SU-DHL-6 (cell line): ENCODE data around the gene SCRT2.

Source experiments
- H2AFZ ChIP-seq: fragments of 200-600 bp; sonication (generic); 2 replicates; pipeline ENCODE4 v1.6.1; 2014; ENCODE audit warnings: low read depth, mild to moderate bottlenecking, moderate library complexity, mixed read lengths, antibody characterized with exemption, low read length; ENCODE audit not compliant: severe bottlenecking
- H3F3A ChIP-seq: fragments of 200-600 bp; shearing (Covaris generic); 2 replicates; pipeline ENCODE4 v1.6.0; 2016; ENCODE audit warnings: antibody characterized with exemption, mild to moderate bottlenecking; ENCODE audit not compliant: insufficient read depth
- H3K27ac ChIP-seq: fragments of 200-600 bp; sonication (generic); 2 replicates; pipeline ENCODE4 v1.5.1; 2016; ENCODE audit warnings: low read depth, mild to moderate bottlenecking, low read length, moderate library complexity, mixed read lengths
- H3K27me3 ChIP-seq: fragments of 200-600 bp; sonication (generic), shearing (Covaris generic); 2 replicates; pipeline ENCODE4 v1.6.0; 2014; ENCODE audit warnings: mild to moderate bottlenecking, low read length
- H3K36me3 ChIP-seq: fragments of 200-600 bp; sonication (generic); 2 replicates; pipeline ENCODE4 v1.6.1; 2014; ENCODE audit warnings: mild to moderate bottlenecking, low read length, mixed read lengths
- H3K4me2 ChIP-seq: fragments of 300-600, 200-600 bp; shearing (Covaris generic), sonication (generic); 2 replicates; pipeline ENCODE4 v1.6.0; 2014; ENCODE audit warnings: low read length, low read depth, mild to moderate bottlenecking; ENCODE audit not compliant: poor library complexity, severe bottlenecking
- H3K4me3 ChIP-seq: fragments of 200-600 bp; sonication (generic); 2 replicates; pipeline ENCODE4 v1.5.1; 2014; ENCODE audit warnings: antibody characterized with exemption, low read length, mild to moderate bottlenecking, mixed read lengths; ENCODE audit not compliant: insufficient read depth, poor library complexity, severe bottlenecking
- H3K79me2 ChIP-seq: fragments of 200-600 bp; sonication (generic); 2 replicates; pipeline ENCODE4 v1.6.1; 2014; ENCODE audit warnings: mild to moderate bottlenecking, low read length, moderate library complexity; ENCODE audit not compliant: insufficient read depth
- H3K9ac ChIP-seq: fragments of 200-600 bp; sonication (generic); 2 replicates; pipeline ENCODE4 v1.7.0; 2014; ENCODE audit warnings: mild to moderate bottlenecking, low read length
- H3K9me2 ChIP-seq: fragments of 200-600 bp; sonication (generic); replicated peaks from 2 replicates; pipeline ENCODE4 v1.6.1; 2014; ENCODE audit warnings: low read length; ENCODE audit not compliant: insufficient read depth
- H3K9me3 ChIP-seq: fragments of 200-600 bp; sonication (generic); 2 replicates; pipeline ENCODE4 v1.6.1; 2014; ENCODE audit warnings: low read length, mixed read lengths; ENCODE audit not compliant: insufficient read depth
- H4K20me1 ChIP-seq: fragments of 200-600 bp; sonication (generic); 2 replicates; pipeline ENCODE4 v1.6.1; 2014; ENCODE audit warnings: low read depth, mild to moderate bottlenecking, antibody characterized with exemption, low read length, moderate library complexity, mixed read lengths
- EZH2phosphoT487 ChIP-seq: fragments of 200-600 bp; sonication (generic), shearing (Covaris generic); conservative IDR thresholded peaks from 2 replicates; pipeline ENCODE4 v1.6.1; 2018; ENCODE audit warnings: mild to moderate bottlenecking, antibody characterized with exemption, low read length, moderate library complexity, mixed read lengths
- TF ChIP-seq, protein P1 (sequence below): fragments of 200-600 bp; sonication (generic); IDR thresholded peaks from one replicate; pipeline ENCODE4 v1.5.1; 2017; ENCODE audit warnings: antibody characterized with exemption, mild to moderate bottlenecking, low read length, moderate library complexity; ENCODE audit not compliant: insufficient read depth, poor library complexity, severe bottlenecking

SCRT2 gene

DNA sequence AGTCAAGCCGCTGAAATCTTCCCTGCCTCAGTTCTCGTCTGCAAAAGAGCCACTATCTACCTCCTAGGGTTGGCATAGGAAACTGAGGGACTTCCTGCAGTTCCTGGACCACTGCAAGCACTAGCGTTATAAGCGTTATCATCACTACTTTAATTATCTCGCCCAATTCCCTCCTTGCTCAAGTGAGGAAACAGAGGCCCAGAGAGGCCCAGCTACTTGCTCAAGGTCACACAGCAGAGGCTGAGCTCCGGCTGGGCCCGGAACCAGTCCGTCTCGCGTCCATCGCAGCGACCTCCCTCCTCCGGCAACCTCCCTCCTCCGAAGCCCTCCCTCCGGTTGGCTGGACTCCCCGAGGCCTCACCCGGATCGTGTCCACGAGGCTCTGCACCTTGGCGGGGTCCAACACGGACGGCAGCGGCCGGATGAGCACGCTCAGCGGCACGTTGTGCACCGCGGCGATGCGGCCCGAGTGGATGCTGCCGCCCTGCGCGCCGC is 22.9 kb downstream of the SCRT2 start:
- H2AFZ ChIP-seq, result peak overlapping the region; percentile 63
- peak overlapping the region; percentile 85 for H3K4me2 ChIP-seq
- no peaks in the 10 kb centered on the region for H3K9me2 ChIP-seq

DNA sequence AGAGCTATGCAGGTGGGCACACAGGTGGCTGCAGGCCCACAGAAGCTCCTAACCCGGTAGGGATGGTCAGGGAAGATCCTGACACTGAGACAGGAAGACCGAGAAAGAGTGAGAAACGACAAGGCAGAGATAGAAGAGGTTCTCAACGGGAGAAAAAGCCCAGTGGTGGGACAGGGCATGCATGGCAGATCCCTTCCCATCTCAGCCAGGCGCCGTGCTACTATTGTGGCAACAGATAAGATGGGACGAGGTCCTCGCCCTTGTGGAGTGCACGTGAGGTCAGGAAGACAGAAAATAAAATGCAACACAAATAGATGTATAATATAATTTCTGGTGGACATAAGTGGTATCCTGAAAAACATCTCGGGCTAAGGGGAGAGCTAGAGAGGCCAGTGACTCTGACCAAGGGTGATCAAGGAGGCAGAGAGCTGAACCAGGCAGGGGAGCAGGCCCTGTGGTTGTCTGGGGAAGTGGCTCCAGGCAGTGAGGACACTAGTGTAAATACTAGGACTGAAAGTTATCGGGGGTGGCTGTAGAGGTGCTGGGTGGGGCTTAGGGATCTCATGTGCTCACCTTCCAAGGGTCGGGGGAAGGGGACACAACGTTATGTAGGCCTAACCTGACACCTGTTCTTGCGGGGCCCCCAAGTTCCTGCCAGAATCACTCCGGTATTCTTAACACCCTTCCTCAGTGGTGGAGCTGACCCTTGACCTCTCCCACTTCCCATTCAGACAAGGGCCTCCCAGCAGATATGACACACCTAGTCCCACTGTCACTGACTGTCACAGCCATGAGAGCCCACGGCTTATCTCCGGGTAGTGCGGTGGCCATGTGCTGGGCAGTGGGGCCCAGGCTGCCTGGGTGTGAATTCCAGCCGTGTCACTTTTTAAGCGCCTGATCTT is 23.6 kb downstream of the SCRT2 start:
- no peaks in the 10 kb centered on the region for H4K20me1 ChIP-seq
- H3K79me2 ChIP-seq, result peaks cover 12% of the 10 kb centered on the region; the same call in 1 of the 2 replicates
- no peaks in the 10 kb centered on the region for H3K27me3 ChIP-seq
- H3K4me3 ChIP-seq, result peak overlapping the region; percentile 74
- H3K4me2 ChIP-seq, result peak overlapping the region; percentile 85
- no peaks in the 10 kb centered on the region for H3F3A ChIP-seq
- H3K27ac ChIP-seq, result peak overlapping the region; percentile 14; the same call in 1 of the 2 replicates
- no peaks in the 10 kb centered on the region for H3K36me3 ChIP-seq
- peak overlapping the region; percentile 10 for H2AFZ ChIP-seq
- peak overlapping the region; percentile 75 for H3K9ac ChIP-seq
- no peaks in the 10 kb centered on the region for H3K9me3 ChIP-seq
- TF ChIP-seq EZH2phosphoT487, result no peak
- TF ChIP-seq, protein P1, sequence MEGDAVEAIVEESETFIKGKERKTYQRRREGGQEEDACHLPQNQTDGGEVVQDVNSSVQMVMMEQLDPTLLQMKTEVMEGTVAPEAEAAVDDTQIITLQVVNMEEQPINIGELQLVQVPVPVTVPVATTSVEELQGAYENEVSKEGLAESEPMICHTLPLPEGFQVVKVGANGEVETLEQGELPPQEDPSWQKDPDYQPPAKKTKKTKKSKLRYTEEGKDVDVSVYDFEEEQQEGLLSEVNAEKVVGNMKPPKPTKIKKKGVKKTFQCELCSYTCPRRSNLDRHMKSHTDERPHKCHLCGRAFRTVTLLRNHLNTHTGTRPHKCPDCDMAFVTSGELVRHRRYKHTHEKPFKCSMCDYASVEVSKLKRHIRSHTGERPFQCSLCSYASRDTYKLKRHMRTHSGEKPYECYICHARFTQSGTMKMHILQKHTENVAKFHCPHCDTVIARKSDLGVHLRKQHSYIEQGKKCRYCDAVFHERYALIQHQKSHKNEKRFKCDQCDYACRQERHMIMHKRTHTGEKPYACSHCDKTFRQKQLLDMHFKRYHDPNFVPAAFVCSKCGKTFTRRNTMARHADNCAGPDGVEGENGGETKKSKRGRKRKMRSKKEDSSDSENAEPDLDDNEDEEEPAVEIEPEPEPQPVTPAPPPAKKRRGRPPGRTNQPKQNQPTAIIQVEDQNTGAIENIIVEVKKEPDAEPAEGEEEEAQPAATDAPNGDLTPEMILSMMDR, result no peak
- H3K9me2 ChIP-seq, result no peaks in the 10 kb centered on the region

More for the DNA sequence above, 22.9 kb downstream of the SCRT2 start:
- peak overlapping the region; percentile 75 for H3K9ac ChIP-seq
- H3K9me3 ChIP-seq, result no peaks in the 10 kb centered on the region
- 0 out of 2 replicates have a peak overlapping the region, but pooled peaks have one; percentile 14 for H3K27ac ChIP-seq
- H3K79me2 ChIP-seq, result peaks cover 12% of the 10 kb centered on the region; the same call in 1 of the 2 replicates
- H4K20me1 ChIP-seq, result no peaks in the 10 kb centered on the region
- TF ChIP-seq, protein P1, result no peak
- TF ChIP-seq EZH2phosphoT487, result no peak
- no peaks in the 10 kb centered on the region for H3K36me3 ChIP-seq
- peak overlapping the region; percentile 74 for H3K4me3 ChIP-seq
- no peaks in the 10 kb centered on the region for H3F3A ChIP-seq
- no peaks in the 10 kb centered on the region for H3K27me3 ChIP-seq

DNA sequence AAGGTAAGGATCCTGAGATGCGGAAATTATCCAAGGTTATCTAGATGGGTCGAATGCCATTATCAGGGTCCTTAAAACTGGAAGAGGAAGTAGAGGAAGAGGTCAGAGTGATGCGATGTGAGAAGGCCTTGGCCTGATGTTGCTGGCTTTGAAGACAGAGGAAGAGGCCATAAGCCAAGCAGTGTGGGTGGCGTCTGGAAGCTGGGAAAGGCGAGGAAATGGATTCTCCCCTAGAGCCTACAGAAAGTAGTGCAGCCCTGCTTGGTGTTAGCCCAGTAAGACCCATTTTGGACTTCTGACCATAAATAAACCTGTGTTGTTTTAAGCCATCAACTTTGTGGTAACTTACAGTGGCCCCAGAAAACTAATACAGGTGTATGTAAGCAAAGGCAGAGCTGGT is 24.6 kb downstream of the SCRT2 start:
- no peaks in the 10 kb centered on the region for H3K9me3 ChIP-seq
- H3K27me3 ChIP-seq, result no peaks in the 10 kb centered on the region
- TF ChIP-seq, protein P1, result no peak
- TF ChIP-seq EZH2phosphoT487, result no peak
- H3F3A ChIP-seq, result no peaks in the 10 kb centered on the region
- no peak overlapping the region for H3K9ac ChIP-seq
- peaks cover 12% of the 10 kb centered on the region; the same call in 1 of the 2 replicates for H3K79me2 ChIP-seq
- no peaks in the 10 kb centered on the region for H3K9me2 ChIP-seq
- H3K27ac ChIP-seq, result no peak overlapping the region
- H2AFZ ChIP-seq, result no peak overlapping the region
- H3K4me3 ChIP-seq, result no peak overlapping the region
- no peak overlapping the region for H3K4me2 ChIP-seq
- H4K20me1 ChIP-seq, result no peaks in the 10 kb centered on the region
- H3K36me3 ChIP-seq, result no peaks in the 10 kb centered on the region
